HepG2 (cell line): Measurements from ENCODE around the gene NAA16. TPM values are rescaled to one million over a fixed set of nuclear protein-coding genes. Genes with fewer than 3 reads are reported as not detected.
"Not testable (repeated sequence)": the region's sequence is repeated elsewhere in the genome, so short reads cannot be mapped to it uniquely, and the experiment has no call there.

Experiments
- ATAC-seq: fragments of 200-7000 bp; cut with Tn5 transposase; 3 replicates; pipeline ENCODE4 v1.9.1; 2020; ENCODE audit warnings: mild to moderate bottlenecking, moderate library complexity
- BruUV-seq: library from RNA; stranded (reverse); fragments of 400-500 nt; replicated peaks from 2 replicates; lab custom pipeline; 2021; lab: Mats Ljungman, UMichigan
- CTCF ChIA-PET: fragments of 300-600 bp; formaldehyde crosslinking; extraction: SDS; loops from one replicate; lab custom pipeline; 2021; ENCODE audit warnings: low total read pairs, inconsistent platforms, low intra/inter-chr PET ratio; lab: Yijun Ruan, JAX
- POLR2A ChIA-PET: fragments of 350-600 bp; sonication (Branson Sonifier 250); formaldehyde crosslinking; loops from one replicate; lab custom pipeline; 2020; ENCODE audit warnings: antibody characterized with exemption, inconsistent platforms; lab: Yijun Ruan, JAX
- DNase-seq: peaks from one replicate; pipeline ENCODE4 v3.0.0-alpha.2; 2015; ENCODE audit warnings: low spot score
- FAIRE-seq: peaks from 3 replicates; lab custom pipeline; 2011; peaks lifted over from hg19 to GRCh38; lab: Jason Lieb, UNC
- H2AFZ ChIP-seq: one replicate; pipeline ENCODE4 v1.6.1; 2011; ENCODE audit warnings: low read length, inconsistent platforms
- H3K27ac ChIP-seq: fragments of 300-600 bp; 3 replicates; pipeline ENCODE4 v1.8.0; 2011; ENCODE audit warnings: mixed run types, mild to moderate bottlenecking, mixed read lengths, low read length, inconsistent platforms; ENCODE audit not compliant: insufficient read depth; ENCODE audit errors: extremely low read length
- H3K27me3 ChIP-seq, 2 experiments: fragments of 200-600 bp in 1 of 2; 2 replicates in 1 of 2; 3 replicates in 1 of 2; pipeline versions ENCODE4 v1.6.0 to v1.8.0; 2011; ENCODE audit warnings: low read length in 2 of 2, mild to moderate bottlenecking in 2 of 2, moderate library complexity in 2 of 2, inconsistent platforms in 1 of 2; ENCODE audit not compliant: insufficient read depth in 2 of 2, control insufficient read depth in 1 of 2
- H3K36me3 ChIP-seq, 2 experiments: fragments of 200-600 bp in 1 of 2; replicated peaks in 1 of 2; 2 replicates in 1 of 2; 3 replicates in 1 of 2; pipeline versions ENCODE4 v1.5.1 to v1.8.0; 2011; ENCODE audit warnings: low read length in 2 of 2, inconsistent platforms in 1 of 2; ENCODE audit not compliant: insufficient read depth in 2 of 2, control insufficient read depth in 1 of 2
- H3K4me1 ChIP-seq: 2 replicates; pipeline ENCODE4 v1.5.1; 2012; ENCODE audit warnings: low read length, inconsistent platforms; ENCODE audit not compliant: insufficient read depth
- H3K4me2 ChIP-seq: 2 replicates; pipeline ENCODE4 v1.6.0; 2011; ENCODE audit warnings: low read depth, low read length, inconsistent platforms
- H3K4me3 ChIP-seq, 3 experiments: fragments of 200-600 bp in 1 of 3; sonication (generic), shearing (Covaris generic) in 1 of 3; replicated peaks in 1 of 3; 2 replicates each; pipeline ENCODE4 v1.5.1; 2011 to 2016; ENCODE audit warnings: low read length in 3 of 3, inconsistent platforms in 2 of 3, low read depth in 2 of 3, mild to moderate bottlenecking in 2 of 3, control low read depth in 1 of 3, mixed read lengths in 1 of 3; ENCODE audit not compliant: insufficient read depth in 1 of 3
- H3K79me2 ChIP-seq: one replicate; pipeline ENCODE4 v1.6.1; 2011; ENCODE audit warnings: low read length, inconsistent platforms; ENCODE audit not compliant: insufficient read depth
- H3K9ac ChIP-seq: 2 replicates; pipeline ENCODE4 v1.6.0; 2011; ENCODE audit warnings: mild to moderate bottlenecking, low read depth, low read length, inconsistent platforms; ENCODE audit not compliant: insufficient read depth
- H3K9me3 ChIP-seq: 2 replicates; pipeline ENCODE4 v1.5.1; 2012; ENCODE audit warnings: mild to moderate bottlenecking, low read length
- H4K20me1 ChIP-seq: 2 replicates; pipeline ENCODE4 v1.6.0; 2011; ENCODE audit warnings: inconsistent platforms, mild to moderate bottlenecking, low read length, moderate library complexity; ENCODE audit not compliant: insufficient read depth
- HMG20B ChIP-seq: conservative IDR thresholded peaks from 2 replicates; pipeline ENCODE4 v1.6.1; 2016; ENCODE audit warnings: missing genetic modification reagents, missing compliant biosample characterization
- KDM3A ChIP-seq: IDR thresholded peaks from 2 replicates; pipeline ENCODE4 v1.6.1; 2018; ENCODE audit warnings: low read depth, missing compliant biosample characterization
- NR3C1 ChIP-seq: sonication (generic); formaldehyde crosslinking; IDR thresholded peaks from 2 replicates; pipeline ENCODE4 v1.4.0; 2020; ENCODE audit warnings: missing genetic modification reagents
- REXO4 ChIP-seq: sonication (generic); formaldehyde crosslinking; IDR thresholded peaks from 2 replicates; pipeline ENCODE4 v1.8.0; 2022; ENCODE audit warnings: missing genetic modification reagents, mild to moderate bottlenecking, borderline replicate concordance
- ZFP36L2 ChIP-seq: sonication (generic); formaldehyde crosslinking; IDR thresholded peaks from 2 replicates; pipeline ENCODE4 v1.4.0; 2020; ENCODE audit warnings: missing genetic modification reagents
- ZNF232 ChIP-seq: sonication (generic); formaldehyde crosslinking; IDR thresholded peaks from 2 replicates; pipeline ENCODE4 v1.4.0; 2020; ENCODE audit warnings: missing genetic modification reagents, borderline replicate concordance
- ZNF30 ChIP-seq: sonication (generic); formaldehyde crosslinking; IDR thresholded peaks from 2 replicates; pipeline ENCODE4 v1.5.0; 2020; ENCODE audit warnings: mild to moderate bottlenecking, missing genetic modification reagents
- ZNF335 ChIP-seq: sonication (generic); formaldehyde crosslinking; IDR thresholded peaks from 2 replicates; pipeline ENCODE4 v1.4.0; 2020; ENCODE audit warnings: missing genetic modification reagents
- ZNF616 ChIP-seq: sonication (generic); formaldehyde crosslinking; IDR thresholded peaks from 2 replicates; pipeline ENCODE4 v1.5.0; 2020; ENCODE audit warnings: low read depth, mild to moderate bottlenecking, missing genetic modification reagents
- WGBS: methylation state at CpG from one replicate; pipeline ENCODE4 v1.1.6; 2017; ENCODE audit warnings: low lambda C conversion rate; 5-methylcytosine and 5-hydroxymethylcytosine counted together
- in situ Hi-C: cut with HindIII; loops from 2 replicates; pipeline ENCODE4 v1.10.0; 2017; ENCODE audit warnings: low pct_unique_long_range_greater_than_20kb; ENCODE audit not compliant: extremely low pct_ligation_motif_present
- intact Hi-C: fragments of 100-400 bp; cut with micrococcal nuclease; formaldehyde crosslinking; loops from one replicate; pipeline ENCODE4 v1.10.0; 2022; ENCODE audit not compliant: unreplicated experiment
- polyA plus RNA-seq, 8 experiments: library from polyadenylated mRNA; depleted of rRNA in 3 of 8; stranded (reverse) in 7 of 8; unstranded in 1 of 8; fragments of >200 nt; fragmentation: Illumina TruSeq in 4 of 8; extraction: Trizol in 4 of 8; gene quantifications; 2 replicates each; pipeline versions ENCODE4 v1.2.1 to v1.2.3, GENCODE V29; 2011 to 2016; ENCODE audit warnings: low read depth in 4 of 8, missing spikeins in 1 of 8, mixed read lengths in 1 of 8; ENCODE audit not compliant: insufficient read depth in 1 of 8
- total RNA-seq, 5 experiments: library from RNA; depleted of rRNA; stranded (reverse); fragments of >200 nt; fragmentation: Illumina TruSeq; extraction: Trizol; gene quantifications; 2 replicates each; pipeline ENCODE4 v1.2.3, GENCODE V29; 2016; ENCODE audit warnings: low read depth in 1 of 5

The NAA16 gene
- total and polyA plus RNA-seq, 2 of the 13 experiments (the other 11 are each of a cell fraction or from before 2014, with no cell fraction given), result 9.2 to 15.1 TPM

DNA sequence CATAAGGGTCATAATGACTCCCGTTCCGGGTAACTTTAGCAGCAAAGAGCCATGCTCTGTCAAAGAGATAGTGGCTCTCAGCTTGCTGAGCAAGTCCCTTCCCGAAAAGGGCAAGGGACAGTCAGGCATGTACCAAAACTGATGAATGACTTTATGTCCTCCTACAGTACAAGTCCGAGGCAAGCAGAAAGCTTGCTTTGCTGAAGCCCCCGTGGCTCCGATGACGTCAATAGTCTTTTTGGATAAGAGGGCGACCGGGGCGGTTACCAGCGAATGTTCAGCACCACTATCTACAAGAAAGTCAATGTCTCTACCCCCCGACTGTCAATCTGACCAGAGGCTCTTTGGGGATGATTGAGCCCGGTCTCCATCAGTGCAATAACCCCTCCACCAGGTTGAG, 112.2 kb downstream of the NAA16 start:
- H3K4me2 ChIP-seq, FAIRE-seq, H3K27me3 ChIP-seq, H3K27ac ChIP-seq, BruUV-seq, H3K9ac ChIP-seq, H3K9me3 ChIP-seq, CTCF ChIA-PET, H3K79me2 ChIP-seq, DNase-seq, POLR2A ChIA-PET, H2AFZ ChIP-seq, H3K36me3 ChIP-seq, intact Hi-C loops, ATAC-seq, H4K20me1 ChIP-seq, H3K4me3 ChIP-seq: not testable (repeated sequence)
- peaks cover 12% of the 10 kb centered on the region for H3K4me1 ChIP-seq
- WGBS, result 82% methylated on average over 12 of the region's 13 CpGs
- in situ Hi-C loops, result loop anchor here (25.0 kb wide), 1 partner anchor 689 kb away; no protein-coding TSS in a partner anchor

DNA sequence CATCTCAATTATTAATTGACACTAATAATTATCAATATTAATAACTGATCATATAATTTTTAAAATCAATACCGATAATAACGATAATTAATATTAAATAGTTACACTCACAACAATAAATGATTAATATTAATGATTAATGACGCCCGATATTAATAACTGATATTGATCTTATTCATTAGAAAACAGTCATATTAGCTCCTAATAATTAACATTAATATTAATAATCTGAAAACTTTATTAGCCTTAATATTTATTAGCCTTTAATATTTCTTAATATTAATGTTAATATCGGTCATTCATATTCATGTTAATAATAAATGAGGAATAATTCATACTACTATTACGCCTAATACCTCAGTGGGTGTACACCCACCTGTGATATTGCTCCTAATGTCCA, 113.6 kb downstream of the NAA16 start:
- H3K27ac ChIP-seq, H3K27me3 ChIP-seq, H3K9me3 ChIP-seq, H4K20me1 ChIP-seq, POLR2A ChIA-PET, CTCF ChIA-PET, H3K9ac ChIP-seq, H3K36me3 ChIP-seq, DNase-seq, H3K79me2 ChIP-seq, FAIRE-seq, ATAC-seq, H3K4me2 ChIP-seq, H2AFZ ChIP-seq, BruUV-seq, H3K4me3 ChIP-seq, intact Hi-C loops: not testable (repeated sequence)
- in situ Hi-C loops, result loop anchor here (25.0 kb wide), 1 partner anchor 688 kb away; no protein-coding TSS in a partner anchor
- WGBS, result 47% methylated on average over 6 of the region's 6 CpGs
- peaks cover 12% of the 10 kb centered on the region for H3K4me1 ChIP-seq

DNA sequence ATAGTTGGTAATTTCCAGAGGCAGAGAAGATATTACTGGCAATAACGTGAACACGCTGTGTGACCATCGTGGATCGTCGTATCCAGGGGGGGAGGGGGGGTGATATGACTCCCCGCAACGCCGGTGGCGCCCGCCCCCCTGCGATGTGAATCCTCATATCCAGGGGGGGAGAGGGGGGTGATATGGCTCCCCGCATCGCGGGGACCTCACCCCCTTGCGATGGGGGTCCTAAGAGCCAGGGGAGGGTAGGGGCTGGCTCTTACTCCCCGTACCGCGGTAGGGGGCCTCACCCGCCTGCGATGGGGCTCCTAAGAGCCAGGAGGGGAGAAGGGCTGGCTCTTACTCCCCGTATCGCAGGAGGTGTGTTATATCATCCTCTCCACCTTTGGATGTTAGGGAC, 115.0 kb downstream of the NAA16 start:
- Histone ChIP-seq H3K9me3 (no peaks in the 10 kb centered on the region), H2AFZ (no peak overlapping the region), H4K20me1 (no peaks in the 10 kb centered on the region), H3K36me3 (no peaks in the 10 kb centered on the region), H3K4me2 (no peak overlapping the region), H3K9ac (no peak overlapping the region), H3K4me1 (peaks cover 12% of the 10 kb centered on the region), H3K27ac (no peak overlapping the region), H3K27me3 (no peaks in the 10 kb centered on the region), H3K79me2 (no peaks in the 10 kb centered on the region), H3K4me3 (no peak overlapping the region)
- no TSS peak for BruUV-seq
- POLR2A ChIA-PET, result no interaction called here
- WGBS, result 43% methylated on average over 5 of the region's 22 CpGs
- in situ Hi-C loops, result no loop called here
- no peak for DNase-seq
- FAIRE-seq, result no peak
- ATAC-seq, result no peak
- CTCF ChIA-PET, result no interaction called here
- intact Hi-C loops, result no loop called here
- TF ChIP-seq ZFP36L2 (CRISPR knock-in tag) (no peak), HMG20B (CRISPR knock-in tag) (no peak), ZNF232 (no peak), KDM3A (CRISPR knock-in tag) (no peak), ZNF30 (CRISPR knock-in tag) (no peak), ZNF616 (no peak), NR3C1 (CRISPR knock-in tag) (no peak), ZNF335 (CRISPR knock-in tag) (no peak), REXO4 (CRISPR knock-in tag) (no peak)
